Erythroblast (primary cell): ENCODE results near the gene HEATR1.

Experiments used
- DNase-seq, 2 experiments: peaks; one replicate each; lab custom pipeline; 2025; lab: John Stamatoyannopoulos, UW
- GATA1 ChIP-seq: IDR thresholded peaks from 2 replicates; pipeline ENCODE4 v1.6.1; 2011; ENCODE audit warnings: low read depth, mild to moderate bottlenecking, control low read depth, low read length, moderate library complexity
- POLR2A ChIP-seq: IDR thresholded peaks from 2 replicates; pipeline ENCODE4 v1.6.1; 2011; ENCODE audit warnings: mild to moderate bottlenecking, low read length

HEATR1 gene

DNA sequence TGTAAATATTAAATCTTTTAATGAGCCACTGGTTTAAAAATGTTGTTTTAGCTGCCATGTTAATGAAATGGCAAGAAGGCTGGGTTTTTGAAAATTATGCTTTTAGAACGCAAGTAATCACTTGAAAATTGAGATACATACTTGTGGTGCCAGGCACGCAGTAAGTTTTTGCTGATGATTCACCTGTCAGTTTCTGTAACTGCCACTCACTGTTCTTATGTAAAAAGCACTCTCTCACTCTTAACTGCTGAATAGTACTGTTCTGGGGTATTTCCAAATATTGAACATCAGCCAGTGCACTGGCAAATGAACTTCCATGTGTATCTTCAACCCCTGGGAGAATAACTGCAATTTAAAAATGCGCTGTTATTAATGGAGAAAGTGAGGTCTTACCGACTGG lies 62.6 kb downstream of the HEATR1 start:
- no peak for DNase-seq
- TF ChIP-seq POLR2A (no peak), GATA1 (no peak)

DNA sequence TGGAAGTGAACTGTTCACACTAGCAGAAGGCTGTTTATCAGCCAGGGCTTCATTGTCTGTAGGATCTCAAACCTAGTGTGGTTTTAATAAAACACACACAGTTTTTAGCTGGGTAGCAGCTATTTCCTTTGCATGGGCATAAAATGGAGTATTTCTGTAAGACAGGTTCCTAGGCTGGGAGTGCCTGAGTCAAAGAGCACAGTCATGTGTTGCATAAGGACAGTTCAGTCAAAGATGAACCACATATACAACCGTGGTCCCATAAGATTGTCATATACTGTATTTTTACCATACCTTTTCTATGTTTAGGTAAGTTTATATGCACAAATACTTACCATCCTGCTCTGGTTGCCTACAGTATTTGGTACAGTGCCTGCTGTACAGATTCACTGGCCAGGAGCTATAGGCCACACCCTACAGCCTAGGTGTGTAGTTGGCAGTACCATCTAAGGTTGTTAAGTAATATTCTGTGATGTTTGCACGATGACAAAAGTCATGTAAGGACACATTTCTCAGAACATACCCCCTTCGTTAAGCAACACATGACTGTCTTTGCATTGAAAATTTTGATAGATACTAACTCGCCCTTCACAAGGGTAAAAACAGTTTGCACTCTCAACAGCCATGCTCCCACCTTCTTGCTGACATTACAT lies 63.4 kb downstream of the HEATR1 start:
- peak in 1 of 2 experiments; percentile 9 for DNase-seq
- TF ChIP-seq POLR2A (no peak), GATA1 (no peak)

DNA sequence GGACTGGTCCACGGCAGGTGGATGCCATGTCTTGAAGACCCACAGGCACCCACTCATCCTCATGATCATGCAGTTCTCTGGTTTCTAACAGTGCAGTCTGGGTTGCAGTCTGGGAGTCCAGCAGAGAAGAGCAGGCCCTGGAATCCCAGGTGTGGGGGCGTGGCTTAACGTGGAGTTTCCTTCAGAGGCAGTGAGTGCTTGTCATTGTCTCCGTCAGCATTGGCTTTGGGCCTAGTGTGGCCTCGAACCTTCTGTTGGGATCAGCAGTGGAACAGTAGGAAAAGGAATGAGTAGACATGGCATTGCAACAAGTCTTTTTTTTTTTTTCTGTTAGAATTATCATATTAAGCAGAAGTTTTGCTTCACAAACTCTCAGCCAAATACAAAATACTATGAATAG lies 67.8 kb downstream of the HEATR1 start:
- TF ChIP-seq GATA1 (no peak), POLR2A (no peak)
- no peak for DNase-seq

DNA sequence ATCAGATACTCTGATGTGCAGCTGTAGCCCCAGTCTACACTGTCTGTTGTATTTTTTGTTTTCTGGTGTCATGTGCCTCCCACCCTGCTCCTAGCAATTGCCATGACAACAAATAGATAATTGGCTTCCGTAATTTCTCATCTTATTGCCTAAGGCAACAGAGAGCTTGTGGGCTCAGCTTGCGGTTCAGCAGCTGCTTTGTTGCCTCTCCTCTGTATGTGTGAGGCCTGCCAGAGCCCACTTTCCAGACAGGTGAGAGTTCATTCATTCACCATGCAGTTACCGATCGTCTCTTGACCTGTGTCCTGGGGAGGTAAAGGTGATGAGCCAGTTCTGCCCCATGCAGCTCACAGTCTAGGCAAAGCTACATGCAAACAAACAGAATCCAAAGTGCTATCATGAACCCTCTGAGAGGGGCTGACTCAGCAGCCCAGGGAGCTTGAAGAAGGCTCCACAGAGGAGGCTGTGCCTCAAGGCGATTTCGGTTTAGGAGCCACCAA lies 68.6 kb downstream of the HEATR1 start:
- TF ChIP-seq GATA1 (no peak), POLR2A (no peak)

DNA sequence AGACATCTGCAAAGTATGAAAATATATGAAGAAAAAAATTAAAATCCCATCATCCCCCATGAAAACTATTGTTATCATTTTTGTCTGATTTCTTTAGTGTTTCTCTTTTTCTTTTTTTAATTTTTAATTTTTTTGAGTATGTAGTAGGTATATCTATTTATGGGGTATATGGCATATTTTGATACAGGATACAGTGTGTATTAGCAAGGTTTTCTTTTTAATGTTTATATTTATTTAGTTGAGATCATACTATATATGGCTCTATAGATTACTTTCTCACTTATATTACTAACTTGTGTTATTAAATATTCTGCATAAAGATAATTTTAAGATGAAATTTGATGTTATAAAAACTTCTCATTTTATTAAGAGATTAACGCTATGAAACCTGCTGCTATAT lies 69.1 kb downstream of the HEATR1 start:
- TF ChIP-seq GATA1 (no peak), POLR2A (no peak)
- DNase-seq = no peak

More for the DNA sequence above, 68.6 kb downstream of the HEATR1 start:
- peak; percentile 6 to 24 for DNase-seq

DNA sequence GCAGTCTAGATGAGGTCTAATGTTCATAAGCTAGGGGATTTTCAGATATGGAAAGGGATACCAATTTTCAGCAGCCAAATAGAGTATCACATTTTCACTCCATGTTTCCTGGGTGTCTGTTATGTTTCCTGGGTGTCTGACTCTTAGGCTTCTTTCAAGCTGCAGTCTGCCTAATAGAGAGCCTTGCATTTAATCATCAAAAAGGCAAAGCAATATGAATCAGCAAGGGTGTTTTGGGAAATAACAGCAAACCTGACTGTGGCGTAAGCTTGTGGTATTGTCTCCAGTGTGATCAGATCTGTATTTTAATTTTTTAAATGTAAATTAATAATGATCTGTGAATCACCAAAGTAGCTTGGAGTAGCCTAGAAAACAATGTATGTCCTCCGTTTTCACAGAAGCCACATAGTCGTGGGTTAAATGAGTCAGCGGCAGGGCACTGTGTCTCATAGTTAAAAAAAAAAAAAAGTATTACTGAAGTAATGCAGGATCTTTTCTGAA lies 70.1 kb downstream of the HEATR1 start:
- peak in 1 of 2 experiments; percentile 10 for DNase-seq
- TF ChIP-seq POLR2A (no peak), GATA1 (no peak)

DNA sequence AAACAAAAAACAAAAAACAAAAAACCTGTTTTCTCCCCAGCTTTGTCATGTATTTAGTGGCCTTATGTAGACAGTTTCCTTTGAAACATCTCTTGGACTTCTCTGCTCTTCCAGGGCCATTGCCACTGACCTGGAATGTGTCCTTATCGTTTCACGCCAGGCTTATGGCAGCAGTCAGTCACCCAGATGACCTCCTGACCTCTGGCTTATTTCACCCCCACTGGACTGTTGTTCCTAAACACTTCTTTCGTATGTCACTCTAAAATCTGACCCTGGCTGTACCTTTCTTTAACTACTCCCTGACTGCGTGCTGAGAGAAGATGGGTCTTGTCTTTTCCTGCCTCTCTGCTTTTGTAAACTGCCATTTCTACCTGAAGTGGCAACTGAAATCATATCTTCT lies 71.5 kb downstream of the HEATR1 start:
- no peak for TF ChIP-seq POLR2A
- TF ChIP-seq GATA1 = no peak
- no peak for DNase-seq

DNA sequence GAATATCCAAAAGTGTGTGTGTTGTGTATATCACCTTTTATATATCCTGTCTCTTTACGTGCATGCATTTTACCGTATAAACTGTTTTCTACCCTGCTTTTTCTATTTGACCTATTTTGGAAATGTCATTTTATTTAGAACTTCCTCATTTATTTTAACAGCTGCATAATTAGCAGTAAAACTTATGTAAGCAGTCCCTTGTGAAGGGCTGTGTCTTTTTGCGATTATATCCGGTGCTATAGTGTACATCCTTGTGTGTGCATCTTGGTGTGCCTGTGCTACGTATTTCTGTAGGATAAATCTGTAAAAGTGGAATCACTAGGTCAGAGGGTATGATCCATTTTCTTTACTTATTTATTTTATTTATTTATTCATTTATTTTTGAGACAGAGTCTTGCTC lies 73.4 kb downstream of the HEATR1 start:
- DNase-seq = no peak
- TF ChIP-seq POLR2A (no peak), GATA1 (no peak)

DNA sequence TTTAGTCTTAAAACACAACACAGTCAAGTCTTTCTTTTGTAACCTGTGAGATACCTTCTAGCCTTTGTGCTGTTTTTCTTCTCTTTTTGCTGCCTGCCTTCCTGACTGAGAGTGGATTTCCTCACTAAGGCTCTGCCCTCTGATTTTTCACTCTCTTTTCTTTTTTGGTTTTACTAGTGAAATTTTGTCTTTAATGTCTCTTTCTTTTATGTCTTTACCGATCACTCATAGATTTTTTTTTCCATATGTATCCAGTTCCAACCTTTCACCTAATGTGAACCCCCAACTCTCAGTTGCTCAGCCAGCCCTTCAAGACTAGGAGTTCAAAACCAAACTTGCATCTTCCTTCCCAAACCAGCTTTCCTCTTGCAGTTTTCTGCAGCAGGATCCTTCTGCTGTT lies 74.0 kb downstream of the HEATR1 start:
- no peak for DNase-seq
- TF ChIP-seq POLR2A (no peak), GATA1 (no peak)

DNA sequence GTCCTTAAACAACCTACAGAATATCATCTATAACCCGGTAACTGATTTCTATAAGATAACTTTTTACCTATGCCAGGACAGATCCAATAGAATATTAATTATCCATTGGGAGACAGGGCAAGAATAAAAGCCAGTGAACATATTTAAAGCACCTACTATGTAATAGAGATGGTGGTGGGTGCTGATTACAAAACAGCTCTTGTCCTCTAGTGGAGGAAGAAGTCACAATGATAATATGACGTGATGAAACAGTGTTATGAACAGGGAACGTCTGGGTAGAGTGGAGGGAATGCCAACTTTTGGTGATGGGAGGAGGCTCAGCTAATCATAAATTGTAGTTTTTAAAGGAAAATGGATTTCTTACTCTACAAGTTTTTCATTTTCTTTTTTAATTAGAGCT lies 78.2 kb downstream of the HEATR1 start:
- TF ChIP-seq GATA1 = no peak
- no peak for TF ChIP-seq POLR2A
- DNase-seq = no peak

DNA sequence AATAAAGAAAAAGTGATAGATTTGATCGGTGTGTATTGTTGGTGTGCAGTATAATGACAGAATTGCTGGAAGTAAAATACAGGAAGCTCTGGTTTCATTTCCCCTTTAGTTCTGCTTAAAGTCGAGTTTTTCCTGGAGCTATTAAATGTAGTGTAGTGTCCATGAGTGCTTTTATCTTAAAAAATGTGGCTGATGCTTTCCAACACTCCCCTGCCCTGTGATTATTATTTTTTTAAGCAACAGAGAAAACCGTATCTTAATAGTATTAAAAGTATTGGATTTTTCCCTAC lies 79.5 kb downstream of the HEATR1 start:
- DNase-seq = no peak
- TF ChIP-seq GATA1 = no peak
- no peak for TF ChIP-seq POLR2A

DNA sequence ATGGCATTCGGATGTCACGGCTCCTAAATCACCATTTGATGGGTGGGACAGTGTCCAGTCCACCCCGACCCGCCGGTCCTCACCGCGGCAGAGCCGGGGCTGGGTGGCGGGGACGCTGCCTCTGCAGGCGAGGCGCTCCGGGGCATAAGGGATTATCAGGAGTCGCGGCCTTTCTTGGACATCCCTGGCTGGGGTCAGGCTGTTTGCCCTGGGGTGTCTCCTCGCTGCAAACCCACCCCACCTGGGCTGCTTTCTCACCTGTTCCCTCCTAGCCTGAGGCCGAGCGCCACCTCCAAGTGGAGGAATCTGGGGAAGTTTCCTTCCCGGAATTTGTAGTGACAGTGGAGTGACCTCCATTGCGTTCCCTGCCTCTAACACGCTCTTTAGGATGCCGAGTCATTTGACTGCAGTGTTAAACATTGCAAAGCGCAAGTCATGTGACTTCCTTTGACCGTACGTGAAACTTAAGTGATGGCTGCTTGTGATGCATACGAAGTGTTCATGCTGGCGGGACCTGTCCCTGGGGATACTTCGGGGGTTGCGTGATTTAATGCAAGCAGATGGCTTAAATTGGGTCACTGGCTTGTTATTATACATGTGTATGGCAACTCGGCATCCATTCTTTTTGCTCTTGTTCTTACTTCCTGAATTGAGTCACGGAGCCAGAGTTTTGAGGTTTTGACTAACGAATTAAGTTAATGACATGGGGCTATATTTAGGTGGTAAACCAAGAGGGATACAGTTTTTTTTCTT lies 80.0 kb downstream of the HEATR1 start:
- TF ChIP-seq GATA1 (no peak), POLR2A (peak; percentile 87)
- DNase-seq = peak; percentile 92

DNA sequence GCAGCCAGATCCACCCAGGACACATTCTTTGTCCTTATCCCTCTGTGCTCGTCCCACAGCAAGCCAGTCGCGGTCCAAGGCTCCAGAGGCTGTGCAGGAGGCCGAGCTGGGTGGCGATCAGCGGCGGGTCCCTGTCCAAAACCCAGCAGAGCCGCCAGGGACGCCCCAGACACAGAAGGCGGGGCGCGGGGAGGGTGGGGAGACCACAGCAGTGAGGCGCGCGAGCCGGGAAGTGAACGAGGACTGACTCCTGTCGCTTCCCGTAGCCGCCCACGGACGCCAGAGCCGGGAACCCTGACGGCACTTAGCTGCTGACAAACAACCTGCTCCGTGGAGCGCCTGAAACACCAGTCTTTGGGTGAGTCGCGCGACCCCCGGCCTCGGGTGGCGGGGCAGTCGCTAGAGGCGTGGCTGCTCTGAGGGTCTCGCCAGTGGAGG lies 80.6 kb downstream of the HEATR1 start, which contains the start of gene LGALS8:
Gene LGALS8, plus strand, starts transcription at position 279 of the 438 bp plus-strand sequence. CDS start 2,089 bp downstream, outside the sequence.
- DNase-seq = peak; percentile 92 to 93
- TF ChIP-seq POLR2A (no peak), GATA1 (no peak)
